ENCODE results near the gene COL18A1.
"Not testable (repeated sequence)": the region's sequence is repeated elsewhere in the genome, so short reads cannot be mapped to it uniquely, and the experiment has no call there.

Gene COL18A1

DNA sequence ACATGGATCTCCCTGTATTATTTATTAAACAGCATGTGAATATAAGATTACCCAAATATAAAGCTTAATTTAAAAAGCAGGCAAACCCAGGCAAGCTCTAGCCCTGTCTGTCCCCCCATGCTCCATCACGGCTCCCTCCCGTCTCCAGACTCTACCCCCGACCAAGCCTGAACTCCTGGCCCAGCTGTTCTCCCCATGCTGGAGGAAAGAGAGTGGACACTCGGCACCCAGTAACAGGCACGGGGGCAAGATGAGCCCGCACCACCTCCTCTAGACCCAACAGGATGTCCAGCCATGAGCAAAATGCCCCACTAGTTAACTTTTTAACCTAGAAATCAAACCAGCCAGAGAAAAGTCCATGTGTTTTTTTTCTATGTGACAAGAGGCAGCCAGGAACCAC, 118.0 kb downstream of the COL18A1 start:
- no peak for DNase-seq (ENCODE audit: low spot score)

DNA sequence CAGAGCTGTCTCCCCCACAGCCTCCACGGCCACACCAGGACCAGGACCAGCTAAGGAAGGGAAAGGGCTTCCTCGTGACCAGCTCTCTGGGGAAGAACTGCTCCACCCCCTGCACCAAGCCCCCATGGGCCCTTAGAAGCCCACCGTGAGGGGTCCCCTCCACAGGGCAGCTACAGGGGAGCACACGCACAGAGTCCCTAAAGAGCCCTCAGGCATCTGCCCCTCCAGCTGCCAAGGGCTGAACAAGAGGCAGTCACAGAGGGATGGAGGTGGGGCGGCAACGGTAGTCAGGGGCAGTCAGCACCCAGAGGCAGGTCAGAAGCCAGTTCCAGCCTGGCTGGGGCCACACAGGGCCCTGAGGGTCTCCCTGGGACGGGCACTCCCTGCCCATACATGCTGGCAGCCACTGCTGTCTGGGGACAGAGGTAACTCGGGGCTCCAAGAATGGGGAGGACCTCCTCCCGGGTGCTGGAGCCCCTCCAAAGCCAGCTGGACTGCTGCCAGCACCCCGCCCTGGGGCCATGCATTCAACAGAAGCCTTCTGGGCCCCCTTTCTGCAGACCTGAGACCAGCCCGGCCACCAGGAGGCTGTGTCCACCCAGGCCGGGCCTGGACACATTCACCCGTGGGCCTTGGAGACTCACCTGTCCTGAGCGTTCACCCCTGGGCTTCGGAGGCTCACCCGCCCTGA, 118.6 kb downstream of the COL18A1 start:
- no peak for DNase-seq (ENCODE audit: low spot score)

DNA sequence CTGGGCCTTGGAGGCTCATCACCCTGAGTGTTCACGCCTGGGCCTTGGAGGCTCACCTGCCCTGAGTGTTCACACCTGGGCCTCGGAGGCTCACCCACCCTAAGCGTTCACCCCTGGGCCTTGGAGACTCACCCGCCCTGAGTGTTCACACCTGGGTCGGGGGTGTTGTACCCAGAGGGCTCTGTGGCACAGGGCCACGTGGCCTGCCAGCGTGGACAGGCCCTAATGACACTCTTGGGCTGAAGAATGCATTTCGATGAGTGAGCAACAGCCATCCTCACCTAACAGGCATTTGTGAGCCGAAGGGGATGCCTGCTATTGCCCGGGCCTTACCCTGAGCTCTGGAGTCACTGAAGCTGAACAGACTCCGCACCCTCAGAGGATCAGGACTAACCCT, 119.8 kb downstream of the COL18A1 start:
- DNase-seq (ENCODE audit: low spot score), result no peak

DNA sequence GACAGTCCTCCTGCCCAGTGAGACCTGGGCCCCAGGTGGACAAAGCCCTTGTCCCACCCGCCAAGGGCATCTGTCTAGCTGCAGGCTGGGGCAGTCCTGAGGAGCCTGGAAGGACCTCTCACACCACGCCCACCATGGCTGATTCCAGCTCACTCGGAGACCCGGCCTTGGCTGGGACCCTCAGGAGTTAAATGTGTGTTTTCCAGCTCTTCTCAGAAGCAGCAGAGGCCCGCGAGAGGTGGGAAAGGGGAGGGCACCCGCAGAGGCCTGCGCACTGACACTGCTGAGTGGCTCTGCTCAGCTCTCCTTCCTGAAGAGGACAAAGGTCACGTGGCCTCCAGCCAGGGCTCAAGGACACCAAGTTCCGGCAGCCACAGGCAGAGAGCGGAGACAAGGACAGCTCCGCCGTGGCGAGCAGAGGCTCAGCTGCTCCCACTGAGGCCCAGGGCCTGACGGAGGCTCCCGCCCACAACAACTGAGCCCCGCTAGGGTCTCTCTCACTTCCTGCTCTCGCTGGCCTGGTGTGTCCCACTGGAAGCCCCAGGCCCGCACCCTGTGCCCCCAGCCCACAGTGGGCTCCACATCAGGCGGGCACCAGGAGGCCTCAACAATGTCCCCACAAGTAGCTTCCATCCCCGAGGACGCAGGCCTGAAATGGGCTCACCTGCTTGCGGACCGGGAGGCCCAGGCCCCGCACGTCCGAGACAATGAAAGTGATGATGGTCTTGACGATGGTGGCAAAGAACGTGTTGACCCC, 120.4 kb downstream of the COL18A1 start:
- DNase-seq (ENCODE audit: low spot score), result no peak

DNA sequence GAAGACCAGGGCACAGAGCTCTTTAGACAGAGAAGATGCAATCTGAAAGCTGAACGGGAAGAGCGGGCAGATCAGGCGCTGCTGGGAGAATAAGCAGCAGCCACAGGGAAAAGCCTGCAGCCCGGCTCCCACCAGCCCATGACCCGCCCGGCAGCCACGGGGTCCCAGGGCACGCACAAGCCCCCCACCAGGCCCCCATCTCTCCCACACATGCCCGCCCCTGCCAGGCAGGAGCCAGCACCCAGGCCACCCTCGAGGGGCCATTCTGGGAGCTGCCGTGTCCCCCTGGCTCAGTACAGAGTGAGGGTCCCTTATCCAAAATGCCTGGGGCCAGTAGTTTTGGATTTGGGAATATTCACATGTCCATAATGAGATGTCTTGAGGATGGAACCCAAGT, 120.9 kb downstream of the COL18A1 start:
- no peak for DNase-seq (ENCODE audit: low spot score)

DNA sequence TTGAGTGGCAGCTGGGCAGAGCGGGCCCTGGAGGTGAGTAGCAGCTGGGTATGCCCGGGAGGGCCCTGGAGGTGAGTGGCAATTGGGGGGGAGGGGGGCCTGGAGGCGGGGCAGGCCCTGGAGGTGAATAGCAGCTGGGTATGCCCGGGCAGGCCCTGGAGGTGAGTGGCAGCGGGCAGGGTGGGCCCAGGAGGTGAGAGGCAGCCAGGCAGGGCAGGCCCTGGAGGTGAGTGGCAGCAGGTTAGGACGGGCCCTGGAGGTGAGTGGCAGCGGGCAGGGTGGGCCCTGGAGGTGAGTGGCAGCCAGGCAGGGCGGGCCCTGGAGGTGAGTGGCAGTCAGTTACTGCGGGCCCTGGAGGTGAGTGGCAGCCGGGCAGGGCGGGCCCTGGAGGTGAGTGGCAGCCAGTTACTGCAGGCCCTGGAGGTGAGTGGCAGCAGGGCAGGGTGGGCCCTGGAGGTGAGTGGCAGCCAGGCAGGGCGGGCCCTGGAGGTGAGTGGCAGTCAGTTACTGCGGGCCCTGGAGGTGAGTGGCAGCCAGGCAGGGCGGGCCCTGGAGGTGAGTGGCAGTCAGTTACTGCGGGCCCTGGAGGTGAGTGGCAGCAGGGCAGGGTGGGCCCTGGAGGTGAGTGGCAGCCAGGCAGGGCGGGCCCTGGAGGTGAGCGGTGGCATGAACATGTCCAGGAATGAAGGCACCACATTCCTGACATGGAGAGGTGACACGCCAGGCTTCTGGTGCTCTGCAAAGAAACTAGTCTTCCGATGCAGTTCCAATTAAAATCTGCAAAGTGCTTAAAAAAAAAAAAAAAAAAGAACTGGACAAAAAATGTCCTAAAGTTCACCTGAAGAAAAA, 122.4 kb downstream of the COL18A1 start:
- DNase-seq (ENCODE audit: low spot score), result not testable (repeated sequence)

DNA sequence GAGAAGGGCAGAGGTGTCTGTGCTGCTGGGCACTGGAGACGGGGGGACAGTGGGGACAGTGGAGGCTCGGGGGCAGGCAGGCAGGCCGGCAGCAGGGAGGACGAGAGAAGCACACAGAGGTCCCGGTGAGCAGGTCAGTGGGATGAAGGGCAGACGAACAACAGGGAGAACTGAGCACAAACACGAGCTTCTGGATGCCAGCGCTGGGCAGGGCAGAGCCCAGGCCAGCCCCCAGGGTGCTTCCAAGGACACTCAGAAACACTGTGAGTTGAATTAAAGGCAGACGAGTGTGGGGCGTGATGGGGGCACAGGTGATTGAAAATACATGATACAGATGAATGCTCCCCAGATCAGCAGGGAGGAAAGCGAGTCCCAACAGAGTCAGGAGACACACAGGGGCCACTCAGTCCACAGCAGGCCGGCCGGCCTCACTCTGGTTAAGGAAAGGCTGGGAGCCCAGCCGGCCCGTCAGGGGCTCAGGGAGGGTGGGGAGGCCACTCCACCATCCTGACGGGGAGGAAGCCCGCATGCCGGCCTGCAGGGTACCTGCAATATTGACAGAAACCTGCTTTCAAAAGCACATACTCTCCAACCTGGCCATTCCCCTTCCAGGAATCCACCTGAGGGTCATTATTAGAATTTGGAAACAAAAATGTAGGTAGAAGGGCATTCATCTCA, 123.2 kb downstream of the COL18A1 start:
- DNase-seq (ENCODE audit: low spot score), result no peak

DNA sequence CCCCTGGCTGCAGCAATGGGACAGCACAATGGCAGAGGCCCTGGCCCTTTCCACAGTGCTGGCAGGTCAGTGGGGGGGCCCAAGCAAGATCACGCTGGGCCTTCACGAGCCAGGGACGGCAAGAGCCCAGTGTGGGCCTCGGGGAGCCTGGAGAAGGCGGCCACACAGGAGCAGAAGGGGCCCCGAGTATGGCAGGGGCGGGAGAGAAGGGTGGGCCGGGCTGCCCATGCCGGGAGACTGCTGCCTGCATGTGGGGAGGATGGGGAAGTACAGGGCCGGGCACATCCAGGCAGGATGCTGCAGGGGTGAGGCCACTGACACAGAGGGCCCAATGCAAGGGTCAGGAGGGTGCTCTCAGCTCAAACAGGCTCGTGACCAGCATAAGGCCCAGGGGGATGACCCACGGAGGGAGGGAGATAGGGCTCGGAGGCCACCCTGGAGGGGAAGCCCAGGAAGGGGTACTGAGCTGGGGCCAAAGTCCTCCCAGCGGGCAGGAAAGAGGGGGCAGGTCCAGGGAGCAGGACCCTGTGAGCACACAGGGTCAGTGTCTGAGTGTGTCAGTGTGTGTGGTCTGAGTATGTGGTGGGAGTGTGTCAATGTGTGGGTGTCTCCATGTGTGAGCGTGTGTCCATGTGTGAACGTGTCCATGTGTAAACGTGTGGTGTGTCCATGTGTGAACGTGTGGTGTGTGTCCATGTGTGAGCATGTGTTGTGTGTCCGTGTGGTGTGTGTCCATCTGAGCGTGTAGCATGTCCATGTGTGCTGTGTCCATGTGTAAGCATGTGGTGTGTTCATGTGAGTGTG, 124.2 kb downstream of the COL18A1 start:
- DNase-seq (ENCODE audit: low spot score), result no peak

DNA sequence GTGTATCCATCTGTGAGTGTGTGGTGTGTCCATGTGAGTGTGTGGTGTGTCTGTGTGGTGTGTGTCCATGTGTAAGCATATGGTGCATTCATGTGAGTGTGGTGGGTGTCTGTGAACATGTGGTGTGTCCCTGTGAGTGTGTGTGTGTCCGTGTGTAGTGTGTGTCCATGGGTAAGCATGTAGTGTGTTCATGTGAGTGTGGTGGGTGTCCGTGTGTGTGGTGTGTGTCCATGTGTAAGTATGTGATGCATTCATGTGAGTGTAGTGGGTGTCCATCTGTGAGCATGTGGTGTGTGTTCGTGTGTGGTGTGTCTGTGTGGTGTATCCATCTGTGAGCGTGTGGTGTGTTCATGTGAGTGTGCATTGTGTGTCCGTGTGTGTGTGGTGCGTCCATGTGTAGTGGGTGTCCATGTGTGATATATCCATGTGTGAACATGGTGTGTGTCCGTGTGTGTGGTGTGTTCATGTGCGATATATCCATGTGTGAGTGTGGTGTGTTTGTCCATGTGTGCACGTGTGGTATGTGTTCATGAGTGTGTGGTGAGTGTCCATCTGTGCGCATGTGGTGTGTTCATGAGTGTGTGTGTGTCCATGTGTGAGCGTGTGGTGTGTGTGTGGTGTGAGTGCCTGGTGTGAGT, 124.9 kb downstream of the COL18A1 start:
- DNase-seq (ENCODE audit: low spot score), result no peak

DNA sequence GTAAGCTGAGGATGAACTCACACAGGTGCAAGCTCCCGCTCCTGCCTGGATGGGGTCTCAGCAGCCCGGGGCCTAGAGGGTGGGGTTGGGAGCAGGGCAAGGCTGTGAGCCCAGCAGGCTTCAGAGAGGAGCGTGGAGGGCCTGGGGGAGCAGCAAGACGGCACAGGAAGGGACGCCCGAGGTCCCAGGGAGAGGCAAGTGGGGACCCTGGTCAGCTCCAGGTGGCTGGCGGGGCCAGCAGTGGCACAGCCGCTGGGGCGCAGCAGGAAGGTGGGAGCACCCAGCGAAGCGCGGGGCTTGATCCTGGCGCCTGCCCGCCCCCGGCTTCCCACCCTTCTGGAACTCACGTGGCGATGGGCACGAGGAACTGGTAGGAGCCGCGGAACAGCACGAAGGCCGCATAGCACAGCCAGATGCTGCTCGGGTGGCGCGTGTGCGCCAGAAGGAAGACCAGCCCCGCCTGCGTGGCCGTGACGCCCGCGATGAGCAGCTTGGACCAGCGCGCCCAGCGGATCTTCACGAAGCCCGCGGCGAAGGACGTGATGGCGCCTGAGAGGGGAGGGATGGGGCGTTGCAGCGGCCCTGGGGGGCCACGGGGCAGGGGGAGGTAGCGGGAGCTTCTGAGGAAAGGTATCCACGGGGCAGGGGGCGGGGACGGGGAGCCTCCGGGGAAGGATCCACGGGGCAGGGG, 125.6 kb downstream of the COL18A1 start:
- no peak for DNase-seq (ENCODE audit: low spot score)

DNA sequence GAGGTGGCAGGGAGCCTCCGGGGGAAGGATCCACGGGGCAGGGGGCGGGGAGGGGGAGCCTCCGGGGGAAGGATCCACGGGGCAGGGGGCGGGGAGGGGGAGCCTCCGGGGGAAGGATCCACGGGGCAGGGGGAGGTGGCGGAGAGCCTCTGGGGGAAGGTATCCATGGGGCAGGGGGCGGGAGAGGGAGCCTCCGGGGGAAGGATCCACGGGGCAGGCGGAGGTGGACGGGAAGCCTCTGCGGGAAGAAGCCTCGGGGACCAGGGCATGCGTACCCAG, 126.1 kb downstream of the COL18A1 start:
- not testable (repeated sequence) for DNase-seq (ENCODE audit: low spot score)

DNA sequence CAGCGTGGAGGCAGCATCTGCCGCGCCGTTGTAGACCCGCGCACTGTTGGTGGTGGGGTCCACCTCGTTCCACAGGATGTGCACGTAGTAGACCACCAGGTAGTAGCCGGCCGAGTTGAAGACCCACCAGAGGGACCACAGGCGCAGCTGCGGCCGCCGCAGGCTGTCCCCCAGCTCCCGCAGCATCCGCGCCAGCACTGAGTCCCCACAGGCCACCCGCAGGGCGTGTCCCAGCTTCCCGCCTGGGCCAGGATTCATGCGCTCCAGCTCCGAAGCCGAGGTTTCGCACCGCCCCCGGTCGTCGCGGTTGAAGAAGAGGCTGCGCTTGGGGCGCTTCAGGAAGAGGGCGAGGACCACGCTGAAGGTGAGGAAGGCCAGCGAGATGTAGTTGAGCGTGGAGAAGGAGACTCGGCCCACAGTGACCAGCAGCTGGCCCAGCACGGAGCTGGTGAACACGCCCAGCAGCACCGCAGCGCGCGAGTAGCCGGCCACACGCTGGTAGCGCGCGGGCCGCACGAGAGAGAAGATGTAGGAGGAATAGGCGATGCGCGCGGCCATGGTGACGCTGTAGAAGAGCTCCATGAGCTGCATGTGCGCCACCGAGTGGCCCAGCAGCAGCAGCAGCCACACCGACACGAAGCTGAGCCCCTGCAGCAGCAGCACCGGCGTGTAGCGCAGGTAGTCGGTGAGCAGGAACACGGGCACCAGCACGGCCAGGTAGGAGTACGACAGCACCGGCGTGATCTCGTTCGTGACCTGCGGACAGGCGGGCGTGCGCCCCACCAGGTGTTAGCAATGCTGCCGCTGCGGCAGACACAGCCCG, 126.6 kb downstream of the COL18A1 start:
- DNase-seq (ENCODE audit: low spot score), result no peak

DNA sequence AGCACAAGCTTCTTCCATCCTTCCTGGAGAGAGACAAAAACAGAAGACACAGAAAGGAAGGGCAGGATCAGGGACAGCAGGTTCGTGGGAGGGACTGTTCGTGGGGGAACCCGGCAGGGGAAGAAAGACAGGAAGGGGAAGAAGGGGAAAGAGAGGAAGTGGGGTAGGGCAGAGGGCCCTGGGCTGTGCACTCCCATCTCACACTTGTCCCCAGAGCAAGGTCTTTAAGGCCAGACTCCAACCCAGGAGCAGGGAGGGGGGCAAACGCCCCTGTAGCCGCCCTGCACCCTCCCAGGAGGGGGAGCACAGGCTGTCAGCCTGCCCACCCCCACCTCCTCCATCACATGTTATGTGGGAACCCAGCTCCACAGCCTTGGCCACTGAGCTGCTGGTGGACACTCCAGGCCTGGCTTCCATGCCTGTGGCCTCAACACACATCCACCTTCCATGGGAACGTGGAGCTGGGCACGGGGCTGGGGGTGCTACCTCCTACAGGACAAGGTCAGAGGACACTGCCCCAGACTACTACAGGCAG, 127.9 kb downstream of the COL18A1 start:
- no peak for DNase-seq (ENCODE audit: low spot score)

DNA sequence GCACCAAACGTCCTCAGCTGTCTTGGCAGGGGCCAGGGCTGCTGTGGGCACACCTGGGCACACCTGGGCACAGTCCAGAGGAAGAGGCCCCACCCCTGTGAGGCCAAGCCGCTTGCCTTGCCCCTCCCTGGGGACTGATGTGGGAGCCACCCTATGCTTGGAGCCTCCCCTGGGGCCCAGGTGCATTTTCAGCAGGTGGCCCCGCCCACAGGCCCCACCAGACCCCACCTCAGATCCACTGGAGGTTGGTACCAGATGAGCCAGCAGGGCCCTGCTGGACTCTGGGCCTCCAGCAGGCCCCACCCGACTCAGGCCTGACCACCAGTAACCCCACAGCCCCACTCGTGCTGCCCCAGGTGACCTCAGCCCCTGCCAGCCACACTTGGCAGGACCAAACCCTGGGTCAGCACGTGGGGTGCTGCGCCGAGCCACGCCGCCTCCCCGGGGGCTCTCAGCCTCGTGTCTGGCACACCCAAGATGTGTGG, 128.4 kb downstream of the COL18A1 start:
- no peak for DNase-seq (ENCODE audit: low spot score)

DNA sequence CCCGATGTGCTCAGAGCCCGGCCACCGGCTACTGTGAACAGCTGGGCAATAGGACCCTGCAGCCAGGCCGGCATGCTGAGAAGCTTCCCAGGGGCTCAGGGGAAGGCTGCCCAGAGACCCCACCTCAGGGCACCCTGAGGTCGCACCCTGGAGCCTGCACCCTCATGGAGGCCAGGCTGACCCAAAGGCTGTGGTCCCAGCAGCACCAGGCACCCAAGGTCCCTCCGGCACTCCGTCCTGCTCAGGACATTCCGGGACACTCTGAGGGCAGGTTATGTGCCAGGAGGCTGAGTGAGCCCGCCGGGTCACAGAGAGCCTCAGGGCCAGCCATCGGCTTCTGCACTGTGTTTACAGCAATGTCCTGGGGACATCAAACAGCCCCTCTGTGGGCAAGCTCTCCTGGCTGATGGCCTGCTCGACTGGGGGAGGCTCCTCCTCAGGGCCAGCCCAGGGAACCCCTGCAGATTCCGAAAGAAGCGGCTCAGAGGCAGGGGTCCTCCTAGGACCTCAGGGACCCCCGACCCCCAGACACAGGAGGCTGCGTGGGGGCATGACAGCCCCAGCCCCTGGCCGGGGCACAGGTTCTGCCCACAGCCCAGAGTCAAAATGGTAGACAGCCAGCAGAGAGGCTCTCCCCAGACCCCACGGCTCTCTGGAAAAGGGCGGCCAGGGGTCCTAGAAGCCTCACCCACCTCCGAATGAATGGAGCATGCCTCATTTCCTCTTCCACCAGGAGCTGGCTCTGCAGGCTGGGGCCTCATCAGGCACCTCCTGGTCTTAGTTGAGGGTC, 129.1 kb downstream of the COL18A1 start:
- no peak for DNase-seq (ENCODE audit: low spot score)

DNA sequence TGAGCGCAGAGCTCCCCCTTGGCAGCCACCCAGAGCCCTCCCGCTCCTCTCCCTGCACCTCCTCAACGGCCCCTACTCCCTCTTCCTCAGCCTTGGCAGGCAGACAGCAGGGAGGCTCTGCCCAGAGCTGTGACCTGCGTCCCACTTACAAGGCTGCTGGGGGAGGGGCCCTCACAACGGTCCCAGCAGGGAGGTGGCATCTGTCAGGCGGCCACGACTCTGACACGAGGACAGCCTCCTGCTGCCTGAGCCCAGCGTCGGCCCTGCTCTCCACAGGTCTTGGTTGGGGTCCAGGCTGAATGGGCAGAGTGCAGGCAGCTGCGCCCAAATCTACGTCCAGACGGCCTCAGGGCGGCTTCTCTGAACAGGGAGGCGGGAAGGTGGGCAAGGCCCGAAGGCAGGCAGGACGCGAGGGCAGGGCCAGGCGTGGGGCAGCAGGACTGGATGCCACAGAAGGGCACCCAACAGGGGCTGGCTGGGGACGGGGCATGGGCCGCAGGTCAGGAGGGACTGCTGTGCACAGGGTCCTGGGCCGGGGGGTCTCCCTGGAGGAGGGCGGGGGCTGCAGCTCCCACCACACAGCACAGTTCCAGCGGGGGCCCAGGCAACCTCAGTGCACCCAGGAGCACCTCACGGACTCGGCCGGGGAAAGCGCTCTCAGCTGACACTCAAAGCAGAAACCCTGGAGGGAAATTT, 129.8 kb downstream of the COL18A1 start:
- DNase-seq (ENCODE audit: low spot score), result no peak

DNA sequence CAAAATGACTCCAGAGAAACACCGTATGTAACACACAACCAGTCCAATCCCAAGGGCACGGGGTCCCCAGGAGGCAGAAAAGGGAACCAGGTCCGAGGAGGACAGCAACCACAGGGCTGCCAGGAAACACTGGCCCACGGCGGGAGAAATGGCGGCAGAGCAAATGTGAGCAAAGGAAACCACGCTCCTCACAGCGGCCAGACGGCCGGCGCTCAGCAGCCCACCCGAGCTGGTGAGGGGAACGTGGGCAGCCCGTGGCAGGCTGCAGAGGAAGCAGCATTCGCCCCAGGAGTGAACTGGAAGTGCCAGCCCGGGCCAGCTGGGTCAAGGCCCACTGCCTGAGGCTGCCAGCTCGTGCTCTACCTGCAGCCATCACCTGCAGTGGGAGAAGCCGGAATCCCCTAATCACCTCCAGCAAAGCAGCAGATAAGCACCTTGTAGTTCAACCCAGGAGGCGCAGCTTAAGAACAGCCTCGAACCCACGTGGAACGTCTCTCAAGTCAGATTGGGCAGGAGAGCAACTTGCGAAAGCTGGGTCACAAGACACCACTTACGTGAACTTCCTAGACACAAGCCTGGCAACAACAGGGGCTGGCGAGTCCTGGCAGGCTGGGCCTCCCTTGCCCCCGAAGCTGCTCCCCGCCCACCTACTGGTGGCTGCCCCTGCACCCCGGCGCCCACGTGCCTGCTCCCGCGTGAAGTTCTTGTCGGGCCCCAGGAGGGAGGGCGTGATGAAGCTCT, 130.5 kb downstream of the COL18A1 start:
- no peak for DNase-seq (ENCODE audit: low spot score)
